ENCODE data around the gene FGF14.

Gene FGF14

GRCh38 chr13:101941095-101941783 lies 460.6 kb downstream of the FGF14 start:
- no peak for DNase-seq (ENCODE audit: low read depth in 4 of 4, low spot score in 1 of 4)

GRCh38 chr13:101939370-101939769 lies 462.5 kb downstream of the FGF14 start:
- no peak for DNase-seq (ENCODE audit: low read depth in 4 of 4, low spot score in 1 of 4)

GRCh38 chr13:101935828-101936227 lies 466.0 kb downstream of the FGF14 start:
- DNase-seq (ENCODE audit: low read depth in 4 of 4, low spot score in 1 of 4): no peak

- no peak for DNase-seq (ENCODE audit: low read depth in 4 of 4, low spot score in 1 of 4)
These were observed 470.7 kb downstream of the FGF14 start for GRCh38 chr13:101931186-101931585.

- no peak for DNase-seq (ENCODE audit: low read depth in 4 of 4, low spot score in 1 of 4)
These were observed 471.5 kb downstream of the FGF14 start for GRCh38 chr13:101930331-101930730.

GRCh38 chr13:101925731-101926130 lies 476.1 kb downstream of the FGF14 start:
- DNase-seq (ENCODE audit: low read depth in 4 of 4, low spot score in 1 of 4): no peak

- DNase-seq (ENCODE audit: low read depth in 4 of 4, low spot score in 1 of 4): no peak
These were observed 482.2 kb downstream of the FGF14 start for GRCh38 chr13:101919541-101920181.

- DNase-seq (ENCODE audit: low read depth in 4 of 4, low spot score in 1 of 4): no peak
These were observed 483.8 kb downstream of the FGF14 start for GRCh38 chr13:101917833-101918661.

- DNase-seq (ENCODE audit: low read depth in 4 of 4, low spot score in 1 of 4): no peak
These were observed 484.4 kb downstream of the FGF14 start for GRCh38 chr13:101917475-101917810.

- no peak for DNase-seq (ENCODE audit: low read depth in 4 of 4, low spot score in 1 of 4)
These were observed 484.9 kb downstream of the FGF14 start for GRCh38 chr13:101916775-101917474.

- no peak for DNase-seq (ENCODE audit: low read depth in 4 of 4, low spot score in 1 of 4)
These were observed 485.6 kb downstream of the FGF14 start for GRCh38 chr13:101916108-101916774.

- DNase-seq (ENCODE audit: low read depth in 4 of 4, low spot score in 1 of 4): no peak
These were observed 486.1 kb downstream of the FGF14 start for GRCh38 chr13:101915755-101916107.

- no peak for DNase-seq (ENCODE audit: low read depth in 4 of 4, low spot score in 1 of 4)
These were observed 486.5 kb downstream of the FGF14 start for GRCh38 chr13:101915331-101915730.

- DNase-seq (ENCODE audit: low read depth in 4 of 4, low spot score in 1 of 4): no peak
These were observed 490.1 kb downstream of the FGF14 start for GRCh38 chr13:101911752-101912151.

GRCh38 chr13:101903890-101904289 lies 498.0 kb downstream of the FGF14 start:
- DNase-seq (ENCODE audit: low read depth in 4 of 4, low spot score in 1 of 4): no peak

GRCh38 chr13:101898676-101899075 lies 503.2 kb downstream of the FGF14 start:
- no peak for DNase-seq (ENCODE audit: low read depth in 4 of 4, low spot score in 1 of 4)

GRCh38 chr13:101896541-101896940 lies 505.3 kb downstream of the FGF14 start:
- no peak for DNase-seq (ENCODE audit: low read depth in 4 of 4, low spot score in 1 of 4)

- no peak for DNase-seq (ENCODE audit: low read depth in 4 of 4, low spot score in 1 of 4)
These were observed 508.8 kb downstream of the FGF14 start for GRCh38 chr13:101893021-101893420.

GRCh38 chr13:101892296-101892695 lies 509.6 kb downstream of the FGF14 start:
- no peak for DNase-seq (ENCODE audit: low read depth in 4 of 4, low spot score in 1 of 4)

- DNase-seq (ENCODE audit: low read depth in 4 of 4, low spot score in 1 of 4): no peak
These were observed 520.3 kb downstream of the FGF14 start for GRCh38 chr13:101881593-101881992.

- no peak for DNase-seq (ENCODE audit: low read depth in 4 of 4, low spot score in 1 of 4)
These were observed 521.3 kb downstream of the FGF14 start for GRCh38 chr13:101880581-101880980.
